LNCAP (cell line): ENCODE data around the gene SAXO2.

Source experiments
- CTCF ChIP-seq: fragments of 450-650 bp; IDR thresholded peaks from 2 replicates; pipeline ENCODE4 v1.5.1; 2017; ENCODE audit warnings: mild to moderate bottlenecking

Gene SAXO2

GRCh38 chr15:82300883-82301282 lies 38.3 kb downstream of the SAXO2 start:
- TF ChIP-seq CTCF: no peak

GRCh38 chr15:82301296-82302016 lies 38.8 kb downstream of the SAXO2 start:
- TF ChIP-seq CTCF: no peak

GRCh38 chr15:82303956-82304777 lies 41.5 kb downstream of the SAXO2 start:
- TF ChIP-seq CTCF: no peak

GRCh38 chr15:82304778-82305090 lies 42.1 kb downstream of the SAXO2 start:
- no peak for TF ChIP-seq CTCF

- TF ChIP-seq CTCF: no peak
Measured at GRCh38 chr15:82305621-82306048, 43.0 kb downstream of the SAXO2 start.

GRCh38 chr15:82306791-82307713 lies 44.4 kb downstream of the SAXO2 start:
- TF ChIP-seq CTCF: no peak

GRCh38 chr15:82307714-82308081 lies 45.1 kb downstream of the SAXO2 start:
- no peak for TF ChIP-seq CTCF
